K562 (cell line): Measurements from ENCODE around the gene TMTC2. TPM values are rescaled to one million over a fixed set of nuclear protein-coding genes. Genes with fewer than 3 reads are reported as not detected.

Experiments used
- ATAC-seq: fragments of 200-7000 bp; cut with Tn5 transposase; 3 replicates; pipeline ENCODE4 v1.9.1; 2020; ENCODE audit warnings: moderate library complexity
- BruUV-seq: library from RNA; stranded (reverse); fragments of 400-500 nt; replicated peaks from 2 replicates; lab custom pipeline; 2021; lab: Mats Ljungman, UMichigan
- CTCF ChIA-PET: fragments of 300-600 bp; formaldehyde crosslinking; extraction: SDS; loops from one replicate; lab custom pipeline; 2021; ENCODE audit warnings: low intra/inter-chr PET ratio; lab: Yijun Ruan, JAX
- POLR2A ChIA-PET: fragments of 300-600, 350-650 bp; sonication (Branson Sonifier 250); formaldehyde crosslinking; extraction: SDS; loops from one replicate; lab custom pipeline; 2021; ENCODE audit warnings: antibody characterized with exemption, inconsistent platforms; lab: Yijun Ruan, JAX
- DNase-seq, 4 experiments: peaks; one replicate each; pipeline versions ENCODE4 v3.0.0 to v3.0.0-alpha.2; 2011 to 2018; ENCODE audit warnings: low spot score in 3 of 4, mixed read lengths in 3 of 4; ENCODE audit errors: extremely low read depth in 1 of 4
- FAIRE-seq: peaks from 2 replicates; lab custom pipeline; 2011; peaks lifted over from hg19 to GRCh38; lab: Jason Lieb, UNC
- H2AFZ ChIP-seq: 2 replicates; pipeline ENCODE4 v1.6.0; 2011; ENCODE audit warnings: low read depth, low read length, control low read depth, inconsistent platforms
- H3K27ac ChIP-seq: fragments of 200-600 bp; 3 replicates; pipeline ENCODE4 v1.8.0; 2011; ENCODE audit warnings: low read depth, mild to moderate bottlenecking, control low read depth, inconsistent platforms, low read length, moderate library complexity, mixed read lengths; ENCODE audit errors: extremely low read depth
- H3K27me3 ChIP-seq, 2 experiments: fragments of 300-600 bp in 1 of 2; 2 replicates in 1 of 2; 3 replicates in 1 of 2; pipeline versions ENCODE4 v1.6.0 to v1.8.0; 2011; ENCODE audit warnings: inconsistent platforms in 2 of 2, low read length in 2 of 2, mild to moderate bottlenecking in 1 of 2, mixed read lengths in 1 of 2, moderate library complexity in 1 of 2; ENCODE audit not compliant: control insufficient read depth in 2 of 2, insufficient read depth in 2 of 2
- H3K36me3 ChIP-seq: fragments of 300-600 bp; 3 replicates; pipeline ENCODE4 v1.8.0; 2011; ENCODE audit warnings: mild to moderate bottlenecking, low read length, inconsistent platforms; ENCODE audit not compliant: control insufficient read depth, insufficient read depth
- H3K4me1 ChIP-seq, 2 experiments: fragments of 200-600 bp in 1 of 2; replicated peaks in 1 of 2; 2 replicates in 1 of 2; 3 replicates in 1 of 2; pipeline versions ENCODE4 v1.5.1 to v1.8.0; 2011; ENCODE audit warnings: inconsistent platforms in 2 of 2, low read length in 2 of 2, mild to moderate bottlenecking in 1 of 2, mixed read lengths in 1 of 2, moderate library complexity in 1 of 2; ENCODE audit not compliant: control insufficient read depth in 2 of 2, insufficient read depth in 2 of 2
- H3K4me2 ChIP-seq: 2 replicates; pipeline ENCODE4 v1.6.1; 2011; ENCODE audit warnings: low read length, control low read depth, inconsistent platforms, mixed read lengths; ENCODE audit not compliant: insufficient read depth
- H3K4me3 ChIP-seq: fragments of 200-600 bp; sonication (generic), shearing (Covaris generic); 2 replicates; pipeline ENCODE4 v1.5.1; 2016; ENCODE audit warnings: control low read depth, inconsistent platforms
- H3K79me2 ChIP-seq: fragments of 200-600 bp; 3 replicates; pipeline ENCODE4 v1.8.0; 2011; ENCODE audit warnings: low read length, inconsistent platforms; ENCODE audit not compliant: control insufficient read depth, insufficient read depth
- H3K9ac ChIP-seq, 2 experiments: 2 replicates each; pipeline versions ENCODE4 v1.6.0 to v1.6.1; 2011; ENCODE audit warnings: low read depth in 2 of 2, low read length in 2 of 2, control low read depth in 1 of 2, inconsistent platforms in 1 of 2, mild to moderate bottlenecking in 1 of 2, mixed read lengths in 1 of 2; ENCODE audit not compliant: insufficient read depth in 1 of 2
- H3K9me1 ChIP-seq: one replicate; pipeline ENCODE4 v1.6.0; 2011; ENCODE audit warnings: inconsistent platforms, mild to moderate bottlenecking, low read length, moderate library complexity; ENCODE audit not compliant: control insufficient read depth, insufficient read depth
- H3K9me3 ChIP-seq: replicated peaks from 2 replicates; pipeline ENCODE4 v1.5.1; 2011; ENCODE audit warnings: low read depth, low read length, inconsistent platforms; ENCODE audit not compliant: control insufficient read depth, insufficient read depth
- H4K20me1 ChIP-seq: replicated peaks from 2 replicates; pipeline ENCODE4 v1.6.1; 2011; ENCODE audit warnings: low read length, inconsistent platforms, mixed read lengths; ENCODE audit not compliant: control insufficient read depth, insufficient read depth
- NRF1 ChIP-seq, 2 experiments: fragments of 450-650 bp; IDR thresholded peaks in 1 of 2; conservative IDR thresholded peaks in 1 of 2; 2 replicates each; pipeline ENCODE4 v1.6.1; 2014; ENCODE audit warnings: mild to moderate bottlenecking in 2 of 2
- RAD21 ChIP-seq, 2 experiments: fragments of 250-450 bp in 1 of 2; fragments of 450-650 bp in 1 of 2; sonication (Bioruptor Pico) in 1 of 2; formaldehyde crosslinking in 1 of 2; IDR thresholded peaks in 1 of 2; conservative IDR thresholded peaks in 1 of 2; 2 replicates each; pipeline versions ENCODE4 v1.4.0 to v1.8.0; 2020 to 2022; ENCODE audit warnings: mild to moderate bottlenecking in 2 of 2, moderate library complexity in 1 of 2
- ZBTB8A ChIP-seq: fragments of 450-650 bp; IDR thresholded peaks from 2 replicates; pipeline ENCODE4 v1.6.1; 2018; ENCODE audit warnings: mild to moderate bottlenecking, moderate library complexity; ENCODE audit not compliant: partially characterized antibody
- ZNF197 ChIP-seq: fragments of 200-800 bp; sonication (Bioruptor generic); IDR thresholded peaks from 2 replicates; pipeline ENCODE4 v1.6.1; 2016; ENCODE audit warnings: low read depth, missing genetic modification characterization, missing compliant biosample characterization
- WGBS: fragments of 100-300 bp; shearing (Covaris generic); methylation state at CpG from one replicate; pipeline ENCODE4 v1.1.6; 2016; ENCODE audit warnings: low coverage, mixed read lengths; ENCODE audit not compliant: insufficient coverage; ENCODE audit errors: missing lambda C conversion rate; 5-methylcytosine and 5-hydroxymethylcytosine counted together
- in situ Hi-C: fragments of 300-500 bp; cut with MboI; formaldehyde crosslinking; loops from 4 replicates; pipeline ENCODE4 v1.15.0; 2018; ENCODE audit warnings: inconsistent platforms, mixed read lengths
- intact Hi-C: fragments of 100-400 bp; cut with micrococcal nuclease; formaldehyde crosslinking; loops from 2 replicates; pipeline ENCODE4 v1.14.2; 2022
- polyA plus RNA-seq, 8 experiments: library from polyadenylated mRNA; depleted of rRNA in 4 of 8; stranded (reverse) in 5 of 8; unstranded in 3 of 8; fragments of >200 nt; fragmentation: Nextera tagmentation in 2 of 8; fragmentation: Illumina TruSeq in 1 of 8; extraction: Ambion mirVana in 2 of 8; extraction: Trizol in 1 of 8; gene quantifications; 2 replicates each; pipeline versions ENCODE4 v1.2.1 to v1.2.3, GENCODE V29; 2011 to 2014; ENCODE audit warnings: inconsistent platforms in 1 of 8, missing spikeins in 1 of 8
- total RNA-seq, 7 experiments: library from RNA; depleted of rRNA in 6 of 7; stranded (reverse); fragments of >200 nt in 6 of 7; fragmentation: Illumina TruSeq in 2 of 7; extraction: Trizol in 2 of 7; gene quantifications; 2 replicates each; pipeline versions ENCODE4 v1.2.1 to v1.2.3, GENCODE V29; 2011 to 2021; ENCODE audit warnings: low replicate concordance in 1 of 7
- TF ChIP-seq, protein P1 (sequence below), 3 experiments: fragments of 200-800 bp in 1 of 3; fragments of 250-450 bp in 1 of 3; fragments of 450-650 bp in 1 of 3; sonication (Bioruptor Pico) in 1 of 3; sonication (Bioruptor generic) in 1 of 3; formaldehyde crosslinking in 1 of 3; IDR thresholded peaks; 2 replicates each; pipeline versions ENCODE4 v1.6.1 to v1.8.0; 2016 to 2022; ENCODE audit warnings: mild to moderate bottlenecking in 2 of 3, missing genetic modification characterization in 2 of 3, missing compliant biosample characterization in 1 of 3, moderate library complexity in 1 of 3

TMTC2 gene
- total and polyA plus RNA-seq, 9 of the 15 experiments (the other 6 are each of a cell fraction or from before 2014, with no cell fraction given) = 0.29 to 1.1 (median 0.55) TPM

DNA sequence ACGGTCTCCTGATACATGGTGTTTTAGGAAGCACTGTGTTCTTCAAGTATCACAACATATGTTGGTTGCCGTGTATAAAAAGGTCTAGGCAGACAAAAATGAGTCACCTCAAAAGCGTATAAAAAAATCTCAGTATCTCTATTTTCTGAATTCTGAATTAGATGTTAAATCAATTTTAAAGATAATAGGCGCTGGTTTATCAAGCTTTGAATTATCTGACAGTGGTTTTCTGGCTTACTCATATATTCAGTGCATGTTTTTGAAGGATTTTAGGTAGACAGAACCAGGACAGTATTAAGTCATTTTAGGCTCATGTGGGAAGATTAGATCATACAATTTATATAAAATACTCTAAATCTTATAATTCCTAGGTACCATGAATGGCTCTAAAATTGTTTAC, 110.8 kb downstream of the TMTC2 start:
- DNase-seq (no peak), ATAC-seq (no peak), FAIRE-seq (no peak)
- ChIA-PET POLR2A (no interaction called here), CTCF (no interaction called here)
- no peaks in the 10 kb centered on the region for H3K27me3 ChIP-seq
- H3K4me2 ChIP-seq = no peak overlapping the region
- H3K4me1 ChIP-seq = no peaks in the 10 kb centered on the region
- H3K9me3 ChIP-seq = no peaks in the 10 kb centered on the region
- no peak overlapping the region for H3K9ac ChIP-seq
- H2AFZ ChIP-seq = no peak overlapping the region
- H3K79me2 ChIP-seq = no peaks in the 10 kb centered on the region
- WGBS = 1% methylated on average over 4 of the region's 4 CpGs
- in situ Hi-C loops (no loop called here), intact Hi-C loops (no loop called here)
- BruUV-seq = no TSS peak
- H3K36me3 ChIP-seq = no peaks in the 10 kb centered on the region
- no peak overlapping the region for H3K27ac ChIP-seq
- no peaks in the 10 kb centered on the region for H4K20me1 ChIP-seq
- H3K9me1 ChIP-seq = no peaks in the 10 kb centered on the region
- TF ChIP-seq ZNF197 (CRISPR knock-in tag) = no peak
- TF ChIP-seq ZBTB8A = no peak
- TF ChIP-seq, protein P1, sequence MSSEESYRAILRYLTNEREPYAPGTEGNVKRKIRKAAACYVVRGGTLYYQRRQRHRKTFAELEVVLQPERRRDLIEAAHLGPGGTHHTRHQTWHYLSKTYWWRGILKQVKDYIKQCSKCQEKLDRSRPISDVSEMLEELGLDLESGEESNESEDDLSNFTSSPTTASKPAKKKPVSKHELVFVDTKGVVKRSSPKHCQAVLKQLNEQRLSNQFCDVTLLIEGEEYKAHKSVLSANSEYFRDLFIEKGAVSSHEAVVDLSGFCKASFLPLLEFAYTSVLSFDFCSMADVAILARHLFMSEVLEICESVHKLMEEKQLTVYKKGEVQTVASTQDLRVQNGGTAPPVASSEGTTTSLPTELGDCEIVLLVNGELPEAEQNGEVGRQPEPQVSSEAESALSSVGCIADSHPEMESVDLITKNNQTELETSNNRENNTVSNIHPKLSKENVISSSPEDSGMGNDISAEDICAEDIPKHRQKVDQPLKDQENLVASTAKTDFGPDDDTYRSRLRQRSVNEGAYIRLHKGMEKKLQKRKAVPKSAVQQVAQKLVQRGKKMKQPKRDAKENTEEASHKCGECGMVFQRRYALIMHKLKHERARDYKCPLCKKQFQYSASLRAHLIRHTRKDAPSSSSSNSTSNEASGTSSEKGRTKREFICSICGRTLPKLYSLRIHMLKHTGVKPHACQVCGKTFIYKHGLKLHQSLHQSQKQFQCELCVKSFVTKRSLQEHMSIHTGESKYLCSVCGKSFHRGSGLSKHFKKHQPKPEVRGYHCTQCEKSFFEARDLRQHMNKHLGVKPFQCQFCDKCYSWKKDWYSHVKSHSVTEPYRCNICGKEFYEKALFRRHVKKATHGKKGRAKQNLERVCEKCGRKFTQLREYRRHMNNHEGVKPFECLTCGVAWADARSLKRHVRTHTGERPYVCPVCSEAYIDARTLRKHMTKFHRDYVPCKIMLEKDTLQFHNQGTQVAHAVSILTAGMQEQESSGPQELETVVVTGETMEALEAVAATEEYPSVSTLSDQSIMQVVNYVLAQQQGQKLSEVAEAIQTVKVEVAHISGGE (CRISPR knock-in tag; IDR thresholded peaks at IDR 0.05) = no peak
- no peak for TF ChIP-seq RAD21 (CRISPR knock-in tag; conservative IDR thresholded peaks at IDR 0.05 in 1 of 2, IDR thresholded peaks at IDR 0.05 in 1 of 2)
- TF ChIP-seq NRF1 (conservative IDR thresholded peaks at IDR 0.05 in 1 of 2, IDR thresholded peaks at IDR 0.05 in 1 of 2) = no peak
- no peak overlapping the region for H3K4me3 ChIP-seq
